KMS-11 (cell line): ENCODE results near the gene THRB.

ENCODE experiments used
- H2AFZ ChIP-seq: fragments of 200-600 bp; sonication (generic); 2 replicates; pipeline ENCODE4 v1.6.1; 2016; ENCODE audit warnings: antibody characterized with exemption, mixed run types, low read depth
- H3K27ac ChIP-seq: fragments of 200-600 bp; sonication (generic); 2 replicates; pipeline ENCODE4 v1.6.1; 2016; ENCODE audit warnings: mild to moderate bottlenecking, mixed run types
- H3K27me3 ChIP-seq: fragments of 200-600 bp; sonication (generic); 2 replicates; pipeline ENCODE4 v1.6.1; 2017; ENCODE audit warnings: mild to moderate bottlenecking, low read depth, mixed run types, moderate library complexity; ENCODE audit not compliant: insufficient read depth
- H3K36me3 ChIP-seq: fragments of 200-600 bp; sonication (generic); 2 replicates; pipeline ENCODE4 v1.6.1; 2017; ENCODE audit warnings: mild to moderate bottlenecking, mixed run types; ENCODE audit not compliant: insufficient read depth
- H3K4me1 ChIP-seq: fragments of 200-600 bp; sonication (generic); 2 replicates; pipeline ENCODE4 v1.6.1; 2016; ENCODE audit warnings: mild to moderate bottlenecking, low read depth, mixed run types; ENCODE audit not compliant: poor library complexity, severe bottlenecking
- H3K4me2 ChIP-seq: fragments of 200-600 bp; sonication (generic); 2 replicates; pipeline ENCODE4 v1.7.0; 2016; ENCODE audit warnings: mild to moderate bottlenecking, mixed run types
- H3K4me3 ChIP-seq: fragments of 200-600 bp; sonication (generic); IDR thresholded peaks from 2 replicates; pipeline ENCODE4 v1.6.1; 2017; ENCODE audit warnings: low read depth, low read length, mixed read lengths; ENCODE audit not compliant: insufficient read depth
- H3K79me2 ChIP-seq: fragments of 200-600 bp; sonication (generic); 2 replicates; pipeline ENCODE4 v1.6.1; 2016; ENCODE audit warnings: low read depth, mixed run types; ENCODE audit not compliant: insufficient read depth
- H3K9ac ChIP-seq: fragments of 200-600 bp; sonication (generic); 2 replicates; pipeline ENCODE4 v1.6.1; 2016; ENCODE audit warnings: mild to moderate bottlenecking, mixed run types
- H4K20me1 ChIP-seq: fragments of 200-600 bp; sonication (generic); 2 replicates; pipeline ENCODE4 v1.6.1; 2016; ENCODE audit warnings: mild to moderate bottlenecking, mixed run types; ENCODE audit not compliant: insufficient read depth
- CTCF ChIP-seq: fragments of 200-600 bp; sonication (generic); conservative IDR thresholded peaks from 2 replicates; pipeline ENCODE4 v1.6.1; 2017; ENCODE audit warnings: low read depth, mild to moderate bottlenecking, antibody characterized with exemption, low read length, moderate library complexity, mixed read lengths

The THRB gene

GRCh38 chr3:24264011-24264410 lies 230.6 kb downstream of the THRB start:
- no peak for TF ChIP-seq CTCF
- no peaks in the 10 kb centered on the region for H3K27me3 ChIP-seq

GRCh38 chr3:24263069-24263668 lies 231.5 kb downstream of the THRB start:
- H4K20me1 ChIP-seq = no peaks in the 10 kb centered on the region
- TF ChIP-seq CTCF = no peak
- H3K79me2 ChIP-seq = no peaks in the 10 kb centered on the region
- no peak overlapping the region for H3K9ac ChIP-seq
- no peaks in the 10 kb centered on the region for H3K36me3 ChIP-seq
- no peak overlapping the region for H2AFZ ChIP-seq
- H3K27me3 ChIP-seq = no peaks in the 10 kb centered on the region
- H3K4me1 ChIP-seq = no peaks in the 10 kb centered on the region
- no peak overlapping the region for H3K4me3 ChIP-seq
- H3K4me2 ChIP-seq = no peak overlapping the region
- no peak overlapping the region for H3K27ac ChIP-seq

More at GRCh38 chr3:24264011-24264410, 230.6 kb downstream of the THRB start:
- H2AFZ ChIP-seq = no peak overlapping the region
- H3K4me3 ChIP-seq = no peak overlapping the region
- H3K9ac ChIP-seq = no peak overlapping the region
- H3K36me3 ChIP-seq = no peaks in the 10 kb centered on the region
- no peaks in the 10 kb centered on the region for H4K20me1 ChIP-seq
- H3K79me2 ChIP-seq = no peaks in the 10 kb centered on the region
- no peak overlapping the region for H3K27ac ChIP-seq
- H3K4me1 ChIP-seq = no peaks in the 10 kb centered on the region
- no peak overlapping the region for H3K4me2 ChIP-seq

GRCh38 chr3:24261521-24261920 lies 233.1 kb downstream of the THRB start:
- no peak overlapping the region for H3K27ac ChIP-seq
- H3K79me2 ChIP-seq = no peaks in the 10 kb centered on the region
- no peak overlapping the region for H2AFZ ChIP-seq
- H3K27me3 ChIP-seq = no peaks in the 10 kb centered on the region
- H4K20me1 ChIP-seq = no peaks in the 10 kb centered on the region
- no peak overlapping the region for H3K9ac ChIP-seq
- no peaks in the 10 kb centered on the region for H3K4me1 ChIP-seq
- no peak for TF ChIP-seq CTCF
- no peak overlapping the region for H3K4me3 ChIP-seq
- no peaks in the 10 kb centered on the region for H3K36me3 ChIP-seq
- no peak overlapping the region for H3K4me2 ChIP-seq

- Histone ChIP-seq H3K4me1 (no peaks in the 10 kb centered on the region), H2AFZ (no peak overlapping the region), H3K36me3 (no peaks in the 10 kb centered on the region), H3K4me2 (no peak overlapping the region), H3K27ac (no peak overlapping the region), H3K27me3 (no peaks in the 10 kb centered on the region), H3K79me2 (no peaks in the 10 kb centered on the region), H3K9ac (no peak overlapping the region), H4K20me1 (no peaks in the 10 kb centered on the region), H3K4me3 (no peak overlapping the region)
- TF ChIP-seq CTCF = no peak
These were observed 234.6 kb downstream of the THRB start for GRCh38 chr3:24259901-24260512.
